NCI-H345 treated with DMSO at 0.1 percent for 48 hours (cell line): ENCODE measurements around the gene TTLL5.
A peak's percentile ranks its signal among the peaks of the same experiment; 100 is the strongest.
"Not testable (repeated sequence)": the region's sequence is repeated elsewhere in the genome, so short reads cannot be mapped to it uniquely, and the experiment has no call there.

Experiments used
- DNase-seq: peaks from one replicate; lab custom pipeline; 2025; ENCODE audit not compliant: unreplicated experiment; lab: John Stamatoyannopoulos, UW

TTLL5 gene

GRCh38 chr14:75648066-75648838 is 12.8 kb upstream of the TTLL5 start:
- no peak for DNase-seq

- DNase-seq, result no peak
These were observed 11.7 kb upstream of the TTLL5 start for GRCh38 chr14:75649337-75649736.

GRCh38 chr14:75649773-75650172 is 11.3 kb upstream of the TTLL5 start:
- DNase-seq, result no peak

- no peak for DNase-seq
These were observed 10.6 kb upstream of the TTLL5 start for GRCh38 chr14:75650253-75651058.

- no peak for DNase-seq
These were observed 7.5 kb upstream of the TTLL5 start for GRCh38 chr14:75653563-75653962.

- peak; percentile 29 for DNase-seq
These were observed 6.8 kb upstream of the TTLL5 start for GRCh38 chr14:75654127-75654732.

GRCh38 chr14:75655235-75655634 is 5.8 kb upstream of the TTLL5 start:
- DNase-seq, result no peak

- no peak for DNase-seq
These were observed 3.7 kb upstream of the TTLL5 start for GRCh38 chr14:75657331-75657730.

- DNase-seq, result no peak
These were observed 2.1 kb upstream of the TTLL5 start for GRCh38 chr14:75658957-75659356.

- no peak for DNase-seq
These were observed 812 bp upstream of the TTLL5 start for GRCh38 chr14:75660238-75660629.

GRCh38 chr14:75661499-75661814 is 411 bp downstream of the TTLL5 start:
- DNase-seq, result peak; percentile 33

- no peak for DNase-seq
These were observed 1.9 kb downstream of the TTLL5 start for GRCh38 chr14:75662966-75663365.

GRCh38 chr14:75667099-75667765 is 6.2 kb downstream of the TTLL5 start:
- DNase-seq, result no peak

GRCh38 chr14:75672605-75673192 is 11.7 kb downstream of the TTLL5 start:
- DNase-seq, result no peak

- no peak for DNase-seq
These were observed 12.4 kb downstream of the TTLL5 start for GRCh38 chr14:75673345-75674035.

GRCh38 chr14:75675265-75675960 is 14.4 kb downstream of the TTLL5 start:
- no peak for DNase-seq

GRCh38 chr14:75685910-75686309 is 24.9 kb downstream of the TTLL5 start:
- DNase-seq, result no peak

GRCh38 chr14:75689012-75689411 is 28.0 kb downstream of the TTLL5 start:
- no peak for DNase-seq

GRCh38 chr14:75690010-75690409 is 29.0 kb downstream of the TTLL5 start:
- no peak for DNase-seq

GRCh38 chr14:75695025-75695424 is 34.0 kb downstream of the TTLL5 start:
- DNase-seq, result not testable (repeated sequence)
